ENCODE data around the gene PDCD1.

DNA sequence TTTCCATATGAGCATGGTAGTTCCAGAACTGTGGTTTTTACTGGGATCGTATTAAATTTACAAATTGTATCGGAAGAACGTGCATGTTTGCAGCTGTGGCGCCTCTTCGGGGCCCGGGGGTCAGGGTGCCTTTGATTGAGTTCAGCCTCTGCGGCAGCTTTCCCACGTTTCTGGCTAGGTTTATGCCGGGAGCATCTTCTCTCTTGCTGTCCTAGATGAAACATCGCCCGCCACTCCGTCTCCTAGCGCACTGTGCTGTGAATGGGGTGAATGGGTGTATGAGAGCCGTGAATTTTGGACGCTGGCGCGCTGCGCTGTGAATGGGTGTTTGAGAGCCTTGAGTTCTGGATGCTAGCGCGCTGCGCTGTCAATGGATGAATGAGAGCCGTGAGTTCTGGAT, 12.3 kb downstream of the PDCD1 start:
- TF ChIP-seq, protein P1, sequence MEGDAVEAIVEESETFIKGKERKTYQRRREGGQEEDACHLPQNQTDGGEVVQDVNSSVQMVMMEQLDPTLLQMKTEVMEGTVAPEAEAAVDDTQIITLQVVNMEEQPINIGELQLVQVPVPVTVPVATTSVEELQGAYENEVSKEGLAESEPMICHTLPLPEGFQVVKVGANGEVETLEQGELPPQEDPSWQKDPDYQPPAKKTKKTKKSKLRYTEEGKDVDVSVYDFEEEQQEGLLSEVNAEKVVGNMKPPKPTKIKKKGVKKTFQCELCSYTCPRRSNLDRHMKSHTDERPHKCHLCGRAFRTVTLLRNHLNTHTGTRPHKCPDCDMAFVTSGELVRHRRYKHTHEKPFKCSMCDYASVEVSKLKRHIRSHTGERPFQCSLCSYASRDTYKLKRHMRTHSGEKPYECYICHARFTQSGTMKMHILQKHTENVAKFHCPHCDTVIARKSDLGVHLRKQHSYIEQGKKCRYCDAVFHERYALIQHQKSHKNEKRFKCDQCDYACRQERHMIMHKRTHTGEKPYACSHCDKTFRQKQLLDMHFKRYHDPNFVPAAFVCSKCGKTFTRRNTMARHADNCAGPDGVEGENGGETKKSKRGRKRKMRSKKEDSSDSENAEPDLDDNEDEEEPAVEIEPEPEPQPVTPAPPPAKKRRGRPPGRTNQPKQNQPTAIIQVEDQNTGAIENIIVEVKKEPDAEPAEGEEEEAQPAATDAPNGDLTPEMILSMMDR (optimal IDR thresholded peaks at IDR 0.05 in 1 of 3, IDR thresholded peaks at IDR 0.05 in 1 of 3, conservative IDR thresholded peaks at IDR 0.05 in 1 of 3; ENCODE audit: extremely low read depth in 1 of 3, insufficient read depth in 2 of 3, low read length in 3 of 3), result no peak
- no peak for TF ChIP-seq EZH2 (IDR thresholded peaks at IDR 0.05; ENCODE audit: low read length)

All from keratinocyte (primary cell).